ENCODE measurements around the gene WIPF2. TPM values are rescaled to one million over a fixed set of nuclear protein-coding genes. Genes with fewer than 3 reads are reported as not detected.
"Not testable (repeated sequence)": the region's sequence is repeated elsewhere in the genome, so short reads cannot be mapped to it uniquely, and the experiment has no call there.

WIPF2 gene
- total and polyA plus RNA-seq, 2 experiments from 2014 or later, result 7.1 to 21.8 TPM

GRCh38 chr17:40303009-40303657 lies 84.0 kb downstream of the WIPF2 start:
- peak in 1 of 2 donors; percentile 83 for DNase-seq (ENCODE audit: low read depth in 1 of 2, low spot score in 1 of 2)
- Histone ChIP-seq H3K36me3 (no peaks in the 10 kb centered on the region), H3K9me3 (ENCODE audit: low read depth) (no peaks in the 10 kb centered on the region), H3K4me1 (ENCODE audit: low read depth) (peaks cover 22% of the 10 kb centered on the region), H3K27me3 (no peaks in the 10 kb centered on the region), H3K4me3 (no peak overlapping the region), H3K27ac (no peak overlapping the region)
- TF ChIP-seq CTCF (IDR thresholded peaks at IDR 0.05; ENCODE audit: low read depth, low read length), result peak; percentile 73

GRCh38 chr17:40303708-40304551 lies 84.8 kb downstream of the WIPF2 start:
- Histone ChIP-seq H3K4me3 (no peak overlapping the region), H3K9me3 (ENCODE audit: low read depth) (no peaks in the 10 kb centered on the region), H3K4me1 (ENCODE audit: low read depth) (peaks cover 30% of the 10 kb centered on the region), H3K36me3 (no peaks in the 10 kb centered on the region), H3K27ac (no peak overlapping the region), H3K27me3 (no peaks in the 10 kb centered on the region)
- peak in 1 of 2 donors; percentile 84 for DNase-seq (ENCODE audit: low read depth in 1 of 2, low spot score in 1 of 2)
- TF ChIP-seq CTCF (IDR thresholded peaks at IDR 0.05; ENCODE audit: low read depth, low read length), result no peak

- H3K27me3 ChIP-seq; H3K36me3 ChIP-seq; H3K4me3 ChIP-seq; H3K27ac ChIP-seq; H3K9me3 ChIP-seq (ENCODE audit: low read depth): not testable (repeated sequence)
- DNase-seq (ENCODE audit: low read depth in 1 of 2, low spot score in 1 of 2), result peak in 1 of 2 donors; percentile 89
- peaks cover 30% of the 10 kb centered on the region for H3K4me1 ChIP-seq (ENCODE audit: low read depth)
Measured at GRCh38 chr17:40304552-40304863, 85.4 kb downstream of the WIPF2 start.

GRCh38 chr17:40304866-40305265 lies 85.8 kb downstream of the WIPF2 start:
- not testable (repeated sequence) for H3K27me3 ChIP-seq; DNase-seq (ENCODE audit: low read depth in 1 of 2, low spot score in 1 of 2); H3K27ac ChIP-seq; H3K4me3 ChIP-seq; H3K36me3 ChIP-seq; H3K9me3 ChIP-seq (ENCODE audit: low read depth)
- peaks cover 30% of the 10 kb centered on the region for H3K4me1 ChIP-seq (ENCODE audit: low read depth)

GRCh38 chr17:40306395-40306794 lies 87.3 kb downstream of the WIPF2 start:
- Histone ChIP-seq H3K27me3 (no peaks in the 10 kb centered on the region), H3K4me3 (no peak overlapping the region), H3K4me1 (ENCODE audit: low read depth) (peaks cover 44% of the 10 kb centered on the region), H3K36me3 (no peaks in the 10 kb centered on the region), H3K27ac (peak overlapping the region; percentile 56), H3K9me3 (ENCODE audit: low read depth) (no peaks in the 10 kb centered on the region)
- DNase-seq (ENCODE audit: low read depth in 1 of 2, low spot score in 1 of 2), result no peak
- TF ChIP-seq CTCF (IDR thresholded peaks at IDR 0.05; ENCODE audit: low read depth, low read length), result no peak

- no peak overlapping the region for H3K4me3 ChIP-seq
- peak in 1 of 2 donors; percentile 81 for DNase-seq (ENCODE audit: low read depth in 1 of 2, low spot score in 1 of 2)
- no peaks in the 10 kb centered on the region for H3K36me3 ChIP-seq
Measured at GRCh38 chr17:40307001-40307730, 88.1 kb downstream of the WIPF2 start.

More at GRCh38 chr17:40307001-40307730, 88.1 kb downstream of the WIPF2 start:
- Histone ChIP-seq H3K27ac (peak overlapping the region; percentile 56), H3K4me1 (ENCODE audit: low read depth) (peaks cover 52% of the 10 kb centered on the region), H3K9me3 (ENCODE audit: low read depth) (no peaks in the 10 kb centered on the region), H3K27me3 (no peaks in the 10 kb centered on the region)
- TF ChIP-seq CTCF (IDR thresholded peaks at IDR 0.05; ENCODE audit: low read depth, low read length), result no peak
